ENCODE measurements around the gene ID1. TPM values are rescaled to one million over a fixed set of nuclear protein-coding genes. Genes with fewer than 3 reads are reported as not detected.

ID1 gene
- total and polyA plus RNA-seq, 2 of the 13 experiments (the other 11 are each of a cell fraction or from before 2014, with no cell fraction given): 320 to 419 TPM

DNA sequence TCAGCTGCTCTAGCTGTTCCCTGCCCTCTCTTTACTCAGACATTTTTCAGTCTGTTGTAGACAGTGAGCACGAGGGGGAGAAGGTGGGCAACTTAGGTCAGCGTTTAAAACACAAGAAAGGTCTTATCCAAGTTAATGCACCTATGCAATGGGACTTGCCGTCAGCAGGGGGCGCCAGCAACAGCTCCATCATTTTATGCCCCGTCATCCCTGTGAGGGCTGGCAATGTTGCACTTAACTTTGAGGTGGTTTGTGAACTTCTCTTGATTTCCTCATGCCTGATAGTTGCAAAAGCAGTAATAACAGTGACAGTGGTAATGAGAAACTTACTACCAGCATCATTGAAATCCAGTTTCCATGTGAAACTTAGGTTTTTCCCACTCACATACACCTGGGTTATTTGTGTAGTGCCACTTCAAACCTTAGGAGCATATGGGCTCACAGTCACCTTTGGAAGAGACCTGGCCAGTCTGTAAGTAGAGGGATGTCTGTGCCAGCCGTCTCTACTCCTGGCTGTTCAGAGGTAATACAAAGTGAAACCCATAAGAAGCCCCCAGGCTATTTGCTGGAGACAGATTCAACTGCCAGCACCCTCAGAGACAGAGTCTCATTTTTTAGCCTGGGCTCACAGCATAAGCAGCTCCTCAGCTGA, 44.9 kb upstream of the ID1 start (continued):
- TF ChIP-seq PHF21A (CRISPR knock-in tag; IDR thresholded peaks at IDR 0.05) (no peak), CC2D1A (CRISPR knock-in tag; IDR thresholded peaks at IDR 0.05) (no peak), SPEN (CRISPR knock-in tag; IDR thresholded peaks at IDR 0.05; ENCODE audit: low read depth) (no peak), ATRX (CRISPR knock-in tag; IDR thresholded peaks at IDR 0.05; ENCODE audit: borderline replicate concordance) (no peak), RCOR2 (CRISPR knock-in tag; IDR thresholded peaks at IDR 0.05) (no peak), MEIS1 (CRISPR knock-in tag; IDR thresholded peaks at IDR 0.05; ENCODE audit: borderline replicate concordance) (no peak; the same call in 1 of the 2 replicates), HCFC1 (IDR thresholded peaks at IDR 0.05; ENCODE audit: low read depth, low read length) (no peak), MBNL3 (CRISPR knock-in tag; conservative IDR thresholded peaks at IDR 0.05) (no peak), REPIN1 (CRISPR knock-in tag; IDR thresholded peaks at IDR 0.05; ENCODE audit: borderline replicate concordance, low read depth) (0 out of 2 replicates have a peak, but pooled peaks have one; percentile 61), ZNF260 (CRISPR knock-in tag; IDR thresholded peaks at IDR 0.05; ENCODE audit: borderline replicate concordance, low read depth) (no peak), SMAD3 (CRISPR knock-in tag; IDR thresholded peaks at IDR 0.05) (0 out of 2 replicates have a peak, but pooled peaks have one; percentile 39), ARHGAP35 (CRISPR knock-in tag; IDR thresholded peaks at IDR 0.05; ENCODE audit: borderline replicate concordance) (no peak), ZNF550 (CRISPR knock-in tag; IDR thresholded peaks at IDR 0.05; ENCODE audit: borderline replicate concordance) (no peak), SKI (IDR thresholded peaks at IDR 0.05; ENCODE audit: partially characterized antibody) (no peak), ZFX (CRISPR knock-in tag; IDR thresholded peaks at IDR 0.05; ENCODE audit: low read depth) (no peak), ZFYVE20 (CRISPR knock-in tag; IDR thresholded peaks at IDR 0.05; ENCODE audit: borderline replicate concordance, low read depth) (no peak), RXRA (CRISPR knock-in tag; IDR thresholded peaks at IDR 0.05) (no peak), MXD4 (CRISPR knock-in tag; IDR thresholded peaks at IDR 0.05) (no peak), SP140L (CRISPR knock-in tag; IDR thresholded peaks at IDR 0.05; ENCODE audit: borderline replicate concordance) (no peak), ZFP1 (CRISPR knock-in tag; IDR thresholded peaks at IDR 0.05) (no peak)
- TF ChIP-seq, protein P1, sequence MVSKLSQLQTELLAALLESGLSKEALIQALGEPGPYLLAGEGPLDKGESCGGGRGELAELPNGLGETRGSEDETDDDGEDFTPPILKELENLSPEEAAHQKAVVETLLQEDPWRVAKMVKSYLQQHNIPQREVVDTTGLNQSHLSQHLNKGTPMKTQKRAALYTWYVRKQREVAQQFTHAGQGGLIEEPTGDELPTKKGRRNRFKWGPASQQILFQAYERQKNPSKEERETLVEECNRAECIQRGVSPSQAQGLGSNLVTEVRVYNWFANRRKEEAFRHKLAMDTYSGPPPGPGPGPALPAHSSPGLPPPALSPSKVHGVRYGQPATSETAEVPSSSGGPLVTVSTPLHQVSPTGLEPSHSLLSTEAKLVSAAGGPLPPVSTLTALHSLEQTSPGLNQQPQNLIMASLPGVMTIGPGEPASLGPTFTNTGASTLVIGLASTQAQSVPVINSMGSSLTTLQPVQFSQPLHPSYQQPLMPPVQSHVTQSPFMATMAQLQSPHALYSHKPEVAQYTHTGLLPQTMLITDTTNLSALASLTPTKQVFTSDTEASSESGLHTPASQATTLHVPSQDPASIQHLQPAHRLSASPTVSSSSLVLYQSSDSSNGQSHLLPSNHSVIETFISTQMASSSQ (IDR thresholded peaks at IDR 0.05; ENCODE audit: low read depth): no peak
- TF ChIP-seq, protein P1 (CRISPR knock-in tag; IDR thresholded peaks at IDR 0.05; ENCODE audit: borderline replicate concordance): no peak
- TF ChIP-seq, protein P2, sequence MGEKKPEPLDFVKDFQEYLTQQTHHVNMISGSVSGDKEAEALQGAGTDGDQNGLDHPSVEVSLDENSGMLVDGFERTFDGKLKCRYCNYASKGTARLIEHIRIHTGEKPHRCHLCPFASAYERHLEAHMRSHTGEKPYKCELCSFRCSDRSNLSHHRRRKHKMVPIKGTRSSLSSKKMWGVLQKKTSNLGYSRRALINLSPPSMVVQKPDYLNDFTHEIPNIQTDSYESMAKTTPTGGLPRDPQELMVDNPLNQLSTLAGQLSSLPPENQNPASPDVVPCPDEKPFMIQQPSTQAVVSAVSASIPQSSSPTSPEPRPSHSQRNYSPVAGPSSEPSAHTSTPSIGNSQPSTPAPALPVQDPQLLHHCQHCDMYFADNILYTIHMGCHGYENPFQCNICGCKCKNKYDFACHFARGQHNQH (CRISPR knock-in tag; IDR thresholded peaks at IDR 0.05): no peak
- TF ChIP-seq, protein P3, sequence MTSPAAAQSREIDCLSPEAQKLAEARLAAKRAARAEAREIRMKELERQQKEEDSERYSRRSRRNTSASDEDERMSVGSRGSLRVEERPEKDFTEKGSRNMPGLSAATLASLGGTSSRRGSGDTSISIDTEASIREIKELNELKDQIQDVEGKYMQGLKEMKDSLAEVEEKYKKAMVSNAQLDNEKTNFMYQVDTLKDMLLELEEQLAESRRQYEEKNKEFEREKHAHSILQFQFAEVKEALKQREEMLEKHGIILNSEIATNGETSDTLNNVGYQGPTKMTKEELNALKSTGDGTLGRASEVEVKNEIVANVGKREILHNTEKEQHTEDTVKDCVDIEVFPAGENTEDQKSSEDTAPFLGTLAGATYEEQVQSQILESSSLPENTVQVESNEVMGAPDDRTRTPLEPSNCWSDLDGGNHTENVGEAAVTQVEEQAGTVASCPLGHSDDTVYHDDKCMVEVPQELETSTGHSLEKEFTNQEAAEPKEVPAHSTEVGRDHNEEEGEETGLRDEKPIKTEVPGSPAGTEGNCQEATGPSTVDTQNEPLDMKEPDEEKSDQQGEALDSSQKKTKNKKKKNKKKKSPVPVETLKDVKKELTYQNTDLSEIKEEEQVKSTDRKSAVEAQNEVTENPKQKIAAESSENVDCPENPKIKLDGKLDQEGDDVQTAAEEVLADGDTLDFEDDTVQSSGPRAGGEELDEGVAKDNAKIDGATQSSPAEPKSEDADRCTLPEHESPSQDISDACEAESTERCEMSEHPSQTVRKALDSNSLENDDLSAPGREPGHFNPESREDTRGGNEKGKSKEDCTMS (CRISPR knock-in tag; conservative IDR thresholded peaks at IDR 0.05): no peak

Measured in HepG2 (cell line).